Measurements from ENCODE around the gene GLDC.
"Not testable (repeated sequence)": the region's sequence is repeated elsewhere in the genome, so short reads cannot be mapped to it uniquely, and the experiment has no call there.

GLDC gene

DNA sequence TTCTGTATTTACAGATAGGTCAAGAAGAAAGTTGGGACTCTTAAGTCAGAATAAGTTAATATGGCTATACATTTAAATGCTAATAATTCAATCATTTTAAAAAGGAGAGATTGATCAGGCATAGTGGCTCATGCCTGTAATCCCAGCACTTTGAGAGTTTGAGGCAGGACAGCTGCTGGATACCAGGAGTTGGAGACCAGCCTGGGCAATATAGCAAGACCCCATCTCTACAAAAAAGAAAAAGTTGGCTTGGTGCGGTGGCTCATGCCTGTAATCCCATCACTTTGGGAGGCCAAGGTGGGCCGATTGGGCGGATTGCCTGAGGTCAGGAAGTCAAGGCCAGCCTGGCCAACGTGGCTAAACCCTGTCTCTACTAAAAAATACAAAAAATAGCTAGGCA, 15.0 kb upstream of the GLDC start:
- no peak for DNase-seq

DNA sequence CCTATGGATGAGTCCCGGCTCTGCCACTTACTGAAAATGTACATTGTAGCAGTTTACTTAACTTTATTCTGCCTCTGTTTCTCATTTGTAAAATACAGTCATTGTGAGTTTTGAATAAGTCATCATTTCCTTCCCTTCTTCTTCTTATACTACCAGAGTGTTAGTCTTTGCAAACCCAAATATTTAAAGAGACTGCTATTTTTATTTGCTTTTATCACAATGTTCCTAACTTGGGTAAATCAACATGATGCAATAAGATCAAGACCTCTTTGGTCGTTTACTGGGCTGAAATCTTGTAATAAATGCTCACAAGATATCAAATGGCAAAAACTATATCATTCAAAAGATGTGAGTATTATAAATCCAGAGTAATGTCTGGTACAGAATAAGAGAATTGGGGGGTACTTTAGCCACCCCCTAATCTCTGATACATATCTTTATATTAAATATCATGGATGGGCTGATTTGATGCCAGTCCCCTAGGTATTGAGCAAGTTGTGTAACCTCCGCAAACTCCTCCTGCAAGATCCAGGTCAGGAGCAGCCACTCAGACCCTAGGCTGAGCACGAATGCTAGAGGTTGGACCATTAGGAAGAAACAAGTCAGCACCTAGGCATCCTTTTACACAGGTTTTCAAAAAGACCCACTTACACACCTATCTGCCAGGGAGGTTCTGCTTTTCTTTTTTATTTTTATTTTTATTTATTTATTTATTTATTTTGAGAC, 13.3 kb upstream of the GLDC start:
- DNase-seq, result no peak

DNA sequence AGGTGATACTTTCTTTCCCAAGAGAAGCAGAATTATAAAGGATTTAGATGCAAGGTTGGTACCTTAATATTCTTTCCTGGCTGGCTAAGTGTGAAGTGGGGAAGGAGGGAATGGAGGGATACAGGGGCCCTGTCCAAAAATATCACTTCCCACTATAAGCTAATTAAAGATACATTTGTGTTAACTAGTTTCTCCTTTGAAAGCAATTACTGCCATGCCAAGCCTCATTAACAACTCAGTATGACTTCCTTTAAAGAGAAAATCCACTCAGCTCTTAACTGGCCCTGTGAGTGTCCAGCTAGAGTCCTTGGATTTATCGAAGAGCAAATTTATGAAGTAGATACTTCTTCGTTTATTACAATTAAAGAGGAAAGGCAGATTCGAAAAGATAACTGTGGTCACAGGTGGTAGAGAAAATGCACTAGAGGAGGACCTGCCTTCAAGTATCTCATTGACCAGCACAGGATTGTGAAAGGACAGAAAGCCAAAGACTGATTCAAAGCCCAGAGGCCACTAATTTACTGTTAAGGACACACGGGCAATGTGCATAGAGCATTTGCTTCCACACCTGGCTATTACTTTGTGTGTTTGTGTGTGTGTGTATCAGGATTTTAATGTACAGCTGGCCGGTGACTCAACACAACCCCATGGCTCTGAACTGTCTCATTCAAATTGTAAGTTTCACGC, 11.2 kb upstream of the GLDC start:
- no peak for DNase-seq

DNA sequence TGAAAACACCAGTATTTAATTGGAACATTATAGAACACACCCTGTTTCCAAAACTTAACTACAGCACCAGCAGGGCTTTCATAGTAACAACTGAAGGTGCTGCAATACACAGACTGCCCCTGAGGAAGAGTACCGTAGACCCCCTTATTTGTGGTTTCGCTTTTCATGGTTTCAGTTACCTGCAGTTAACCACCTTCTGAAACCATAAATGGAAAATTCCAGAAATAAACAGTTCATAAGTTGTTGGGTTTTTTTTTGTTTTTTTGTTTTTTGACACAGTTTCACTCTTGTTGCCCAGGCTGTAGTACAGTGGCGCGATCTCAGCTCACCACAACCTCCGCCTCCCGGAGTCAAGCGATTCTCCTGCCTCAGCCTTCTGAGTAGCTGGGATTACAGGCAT, 9.5 kb upstream of the GLDC start:
- DNase-seq, result no peak

DNA sequence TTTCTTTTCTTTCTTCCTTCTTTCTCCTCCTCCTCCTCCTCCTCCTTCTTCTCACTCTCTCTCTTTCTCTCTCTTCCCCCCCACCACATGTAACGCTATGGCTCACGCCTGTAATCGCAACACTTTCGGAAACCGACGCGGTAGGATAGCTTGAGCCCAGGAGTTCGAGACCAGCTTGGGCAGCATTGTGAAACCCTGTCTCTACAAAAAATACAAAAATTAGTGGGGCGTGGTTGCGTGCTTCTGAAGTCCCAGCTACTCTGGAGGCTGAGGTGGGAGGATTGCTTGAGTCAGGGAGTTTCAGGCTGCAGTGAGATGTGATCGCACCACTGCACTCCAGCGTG, 736 bp upstream of the GLDC start:
- no peak for DNase-seq

DNA sequence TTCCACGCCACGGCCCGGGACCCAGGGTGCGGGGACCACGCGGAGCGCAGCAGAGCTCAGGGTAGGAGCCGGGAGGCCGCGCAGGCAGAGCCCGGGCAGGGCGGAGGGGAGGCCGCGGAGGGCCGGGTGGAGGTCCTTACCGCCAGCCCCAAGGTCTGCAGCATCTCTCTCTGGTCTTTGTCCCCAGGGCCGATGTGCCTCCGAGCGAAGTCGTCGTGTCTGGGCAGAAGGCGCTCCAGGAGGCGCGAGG, 499 bp downstream of the GLDC start:
- DNase-seq, result not testable (repeated sequence)

DNA sequence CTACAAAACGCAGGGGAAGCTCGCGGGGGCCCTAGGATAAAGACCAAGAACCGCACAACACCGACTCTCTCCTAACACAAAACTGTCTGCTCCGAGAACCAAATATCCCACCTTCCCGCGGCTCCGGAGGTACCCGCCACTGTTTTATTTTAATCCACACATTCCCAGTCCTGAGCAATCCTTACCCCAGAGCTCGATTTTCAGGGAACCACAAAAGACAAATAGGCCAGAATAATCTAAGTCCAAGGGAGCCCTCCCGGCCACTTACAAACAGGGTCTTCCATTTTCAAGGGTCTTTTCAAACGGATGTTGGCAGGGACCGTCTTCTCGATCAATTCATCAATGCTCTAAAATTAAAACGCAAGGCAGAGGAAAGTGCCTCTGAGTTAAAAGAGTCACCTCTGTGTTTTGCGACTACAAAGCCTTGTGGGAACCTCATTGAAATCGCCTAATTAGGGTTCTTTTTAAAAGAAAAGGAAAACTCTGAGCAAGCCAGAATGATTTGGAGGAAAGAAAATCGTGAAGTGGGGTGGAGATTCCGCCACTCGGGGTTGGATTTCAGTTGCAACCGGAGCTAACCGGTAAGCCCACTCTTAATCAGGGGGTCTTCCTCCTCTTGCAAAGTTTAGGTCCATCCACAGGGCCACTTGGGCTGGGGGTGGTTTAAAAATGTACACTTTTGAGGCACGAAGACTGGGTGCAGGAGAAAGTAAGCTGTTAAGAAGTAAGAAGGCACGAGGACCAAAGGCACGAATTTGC, 1.0 kb downstream of the GLDC start:
- DNase-seq, result no peak

DNA sequence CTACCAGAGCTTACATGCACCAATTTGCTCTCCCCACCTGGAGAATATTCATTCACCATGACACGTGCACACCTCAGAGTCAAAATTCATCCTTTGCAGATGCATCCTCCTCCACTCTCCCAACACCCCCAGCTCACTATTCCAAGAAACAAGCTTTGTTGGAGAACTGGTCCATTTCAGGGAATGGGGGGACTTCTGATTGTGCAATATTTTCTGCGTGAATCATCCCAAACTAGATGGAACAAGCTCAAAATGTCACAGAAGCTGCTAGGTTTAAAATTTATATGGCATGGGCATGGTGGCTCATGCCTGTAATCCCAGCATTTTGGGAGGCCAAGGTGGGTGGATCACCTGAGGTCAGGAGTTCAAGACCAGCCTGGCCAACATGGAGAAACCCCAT, 3.6 kb downstream of the GLDC start:
- no peak for DNase-seq

DNA sequence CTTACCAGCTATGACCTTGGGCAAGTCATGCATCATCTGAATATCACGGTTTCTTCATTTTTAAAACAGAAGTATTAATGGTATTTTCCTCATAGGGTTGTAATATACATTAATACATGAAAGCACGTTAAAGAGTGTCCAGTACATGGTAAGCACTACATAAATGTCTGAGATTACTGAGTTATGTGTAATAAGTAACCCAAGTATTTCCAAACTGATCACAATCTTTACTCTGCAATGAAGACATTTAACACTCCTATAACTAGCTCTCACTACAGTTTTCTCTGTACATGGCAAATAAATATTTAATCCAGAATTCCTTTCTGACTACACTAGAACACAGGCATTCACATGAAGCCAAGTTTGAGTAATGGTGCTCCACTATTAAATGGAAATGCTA, 4.0 kb downstream of the GLDC start:
- DNase-seq, result no peak

DNA sequence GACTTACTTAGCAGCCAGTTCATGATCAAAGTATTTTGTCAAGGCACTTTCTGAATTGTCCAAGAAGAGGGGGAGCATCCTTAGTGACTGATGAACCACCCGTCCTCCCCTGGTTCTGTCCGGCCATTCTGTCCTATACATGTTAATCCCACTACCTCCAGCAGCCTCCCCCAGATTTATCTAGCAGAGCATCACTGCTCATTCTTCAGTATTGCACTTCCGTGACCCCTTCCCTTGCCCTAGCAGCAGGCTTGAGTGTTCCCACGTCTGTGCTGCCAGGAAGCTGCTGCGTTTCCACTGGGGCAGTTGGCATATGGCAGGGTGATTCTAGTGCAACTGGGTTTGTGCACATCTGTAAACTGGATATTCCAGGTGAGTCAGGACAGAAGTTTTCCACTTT, 4.5 kb downstream of the GLDC start:
- DNase-seq, result no peak

DNA sequence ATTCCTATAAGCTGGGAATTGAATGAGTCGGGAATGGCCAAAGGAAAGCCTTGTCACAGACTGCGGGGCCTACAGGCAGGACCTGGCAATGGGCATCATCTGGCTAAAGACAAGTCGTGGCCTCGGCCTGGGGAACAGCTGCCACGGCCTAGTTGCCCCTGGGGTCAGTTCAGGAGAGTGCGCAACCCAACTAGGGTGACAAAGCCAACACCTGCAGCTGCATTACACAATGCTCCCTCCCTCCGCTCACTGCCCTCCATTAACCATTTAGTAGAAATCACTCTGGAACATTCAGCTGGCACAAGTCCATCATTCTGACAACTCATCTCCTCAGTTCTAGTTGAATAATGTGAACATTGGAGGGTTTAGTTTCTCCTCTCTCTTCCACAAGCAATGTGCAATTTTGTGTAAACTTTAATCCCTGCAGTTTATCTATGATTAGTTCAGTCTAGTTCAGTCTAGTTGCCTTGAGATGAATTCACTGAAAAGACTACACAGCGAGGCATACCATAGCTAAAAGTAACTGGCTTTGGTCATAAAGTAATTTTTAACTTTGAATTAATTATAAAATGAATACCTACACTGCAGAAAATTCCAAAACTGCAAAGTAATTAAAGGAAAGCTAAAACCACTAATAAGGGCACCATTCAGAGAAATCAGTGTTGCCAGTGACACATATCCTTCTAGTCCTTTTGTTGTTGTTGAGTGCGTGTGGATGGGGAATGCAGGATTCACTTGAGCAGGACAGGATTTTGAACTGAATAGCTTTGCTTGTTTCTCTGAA, 5.1 kb downstream of the GLDC start:
- DNase-seq, result no peak

DNA sequence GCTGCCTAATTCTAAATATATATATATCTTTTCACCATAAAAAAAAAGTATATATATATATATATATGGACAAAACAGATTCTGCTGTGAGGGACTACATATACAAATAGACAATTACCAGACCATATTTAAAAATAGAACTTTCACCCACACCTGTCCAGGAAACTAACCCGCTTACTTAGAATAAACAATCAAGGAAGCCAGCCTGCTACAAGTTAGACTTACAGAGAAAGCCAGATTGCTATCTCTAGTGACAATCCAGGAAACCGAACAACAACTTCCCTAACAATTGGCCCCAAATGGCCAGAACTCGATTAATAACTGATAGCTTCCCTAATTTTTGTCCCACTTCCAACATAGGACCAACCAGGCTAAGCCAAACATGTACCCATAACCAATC, 5.9 kb downstream of the GLDC start:
- no peak for DNase-seq

DNA sequence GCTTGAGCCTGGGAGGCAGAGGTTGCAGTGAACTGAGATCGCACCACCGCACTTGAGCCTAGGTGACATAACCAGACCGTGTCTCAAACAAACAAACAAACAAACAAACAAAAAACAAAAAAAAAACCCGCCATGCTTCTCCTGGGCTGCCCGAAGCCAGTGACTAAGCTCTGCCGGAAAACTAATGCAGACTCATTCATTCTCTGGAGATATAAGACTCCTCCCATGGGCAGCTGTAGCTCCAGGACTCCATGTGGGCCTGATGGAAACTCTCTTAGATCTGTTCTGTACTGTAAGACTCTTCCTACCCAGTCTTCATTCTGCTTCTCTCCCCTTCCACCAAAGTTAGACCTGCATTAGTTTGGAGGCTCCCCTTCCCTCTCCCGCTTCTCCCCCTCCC, 11.1 kb downstream of the GLDC start:
- no peak for DNase-seq

DNA sequence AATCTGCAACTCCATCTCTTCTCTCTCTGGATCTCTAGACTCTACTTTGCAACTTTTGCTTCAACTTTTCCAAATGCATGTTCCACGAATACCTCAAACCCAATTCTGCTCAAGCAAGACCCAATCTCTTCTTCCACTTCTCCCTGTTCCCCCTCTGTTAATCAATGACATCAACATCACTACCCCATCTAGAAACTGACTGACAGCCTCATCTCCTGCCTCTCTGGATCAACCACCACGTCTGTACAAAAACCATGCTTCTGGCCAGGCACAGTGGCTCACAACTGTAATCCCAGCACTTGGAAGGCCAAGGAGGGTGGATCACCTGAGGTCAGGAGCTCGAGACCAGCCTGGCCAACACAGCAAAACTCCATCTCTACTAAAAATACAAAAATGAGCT, 12.2 kb downstream of the GLDC start:
- DNase-seq, result no peak

DNA sequence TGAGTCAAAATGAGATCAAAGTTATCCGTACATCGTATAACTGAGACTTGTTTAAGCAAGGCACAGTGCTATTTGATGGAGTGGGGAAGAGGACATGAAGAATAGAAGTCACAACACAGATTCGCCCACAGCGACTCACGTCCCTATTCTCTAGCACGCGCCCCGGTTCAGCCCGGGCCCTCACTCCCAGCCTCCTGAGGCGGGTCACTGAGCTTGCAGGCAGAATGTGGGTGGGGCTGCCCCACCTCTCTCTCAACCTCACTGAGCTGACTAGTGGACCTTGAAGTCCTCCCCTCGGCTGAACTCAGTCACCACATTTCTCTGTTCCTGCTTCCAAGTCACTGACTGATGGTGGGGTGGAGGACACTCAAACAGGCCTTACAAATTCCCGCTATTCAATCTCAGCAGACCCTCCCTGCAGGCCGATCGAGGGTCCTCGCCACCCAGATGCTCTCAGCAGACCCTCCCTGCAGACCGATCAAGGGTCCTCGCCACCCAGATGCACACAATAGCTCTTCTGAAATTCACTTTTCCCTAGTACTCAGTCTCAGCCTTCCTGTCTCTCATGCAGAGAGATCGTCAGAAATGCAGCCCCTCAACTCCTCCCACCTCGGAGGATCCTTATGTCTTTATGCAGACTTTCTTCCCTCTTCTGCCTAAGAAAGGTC, 12.9 kb downstream of the GLDC start:
- no peak for DNase-seq

DNA sequence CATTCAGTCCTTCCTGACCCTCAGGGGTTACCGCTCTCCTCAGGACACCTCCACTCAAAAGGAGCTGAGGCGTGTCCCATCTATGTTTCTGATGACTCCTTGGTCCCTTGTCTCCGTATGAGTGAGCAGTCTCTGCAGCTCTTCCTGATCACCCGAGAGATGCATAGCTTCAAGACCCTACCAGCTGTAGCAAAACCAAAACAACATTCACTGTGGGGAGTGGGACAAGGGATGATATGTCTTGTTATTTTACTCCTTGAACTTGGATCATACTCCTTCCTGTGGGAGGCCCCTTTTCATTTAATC, 14.4 kb downstream of the GLDC start:
- DNase-seq, result no peak

DNA sequence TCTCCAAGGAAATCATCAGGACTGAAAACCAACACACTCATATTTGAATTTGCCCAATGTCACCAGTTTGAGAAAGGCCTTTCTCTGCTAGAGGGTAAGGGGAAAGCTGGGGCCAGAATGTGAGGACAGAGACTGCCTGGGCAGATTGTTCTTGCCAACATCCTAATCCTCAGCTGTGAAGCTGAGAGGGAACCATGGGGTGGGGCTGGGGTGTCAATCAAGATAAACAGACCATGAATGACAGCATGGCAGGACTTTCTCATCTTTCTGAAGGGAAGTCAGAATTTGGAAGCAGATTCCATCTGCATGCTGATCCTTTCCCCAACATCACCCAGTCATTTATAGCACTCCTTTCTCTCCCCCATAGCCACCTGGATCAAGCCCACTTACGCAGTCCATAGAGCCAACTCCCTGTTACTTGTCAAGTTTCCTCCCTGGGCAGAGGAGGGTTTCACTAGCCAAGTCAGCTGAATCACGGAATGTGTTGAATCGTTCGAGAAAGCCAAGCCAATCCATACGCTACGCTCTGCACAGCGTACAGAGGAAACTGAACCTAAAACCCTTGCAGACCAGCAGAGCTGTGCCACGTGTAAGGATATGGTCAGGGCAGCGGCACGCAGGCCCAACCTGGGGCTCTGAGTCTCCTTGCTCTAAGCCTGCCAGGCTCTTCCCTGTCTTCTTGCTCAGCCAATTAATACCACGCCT, 14.9 kb downstream of the GLDC start:
- DNase-seq, result no peak

DNA sequence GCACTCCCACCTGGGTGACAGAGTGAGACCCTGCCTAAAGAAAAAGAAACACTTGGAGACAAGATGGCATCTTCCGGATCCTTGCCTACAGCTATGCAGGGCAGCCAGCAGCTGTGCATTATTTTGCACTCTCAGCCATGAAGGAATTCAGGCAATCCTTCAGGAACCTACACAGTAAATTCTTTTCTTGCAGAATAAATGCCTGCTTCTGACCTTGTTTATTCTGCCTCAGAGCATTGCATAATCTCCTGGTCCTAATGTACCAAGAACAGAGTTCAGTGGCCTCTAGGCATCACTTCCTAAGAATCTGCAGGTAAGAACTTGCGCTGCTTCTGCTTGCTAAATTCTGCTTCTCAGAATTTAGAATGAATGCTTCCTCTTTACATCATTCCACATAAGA, 16.8 kb downstream of the GLDC start:
- DNase-seq, result no peak

DNA sequence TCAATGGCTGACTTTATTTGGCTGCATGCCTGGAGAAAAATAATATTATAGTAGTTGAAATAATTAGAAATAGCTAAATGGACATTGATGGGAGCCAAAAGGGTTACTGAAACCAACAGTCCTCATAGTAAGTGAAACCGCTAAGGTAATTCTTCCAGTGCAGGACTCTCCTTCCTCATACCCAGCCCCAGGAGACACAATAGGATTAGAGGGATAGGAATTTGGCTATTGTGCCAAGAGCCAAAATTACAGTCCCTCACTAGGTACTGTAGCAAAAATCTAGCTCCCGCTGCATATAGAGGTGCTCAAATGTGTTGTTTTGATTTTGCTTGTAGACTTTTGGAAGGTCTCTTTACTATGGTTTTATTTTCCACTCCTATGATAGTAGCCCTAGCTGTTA, 20.2 kb downstream of the GLDC start:
- DNase-seq, result no peak

DNA sequence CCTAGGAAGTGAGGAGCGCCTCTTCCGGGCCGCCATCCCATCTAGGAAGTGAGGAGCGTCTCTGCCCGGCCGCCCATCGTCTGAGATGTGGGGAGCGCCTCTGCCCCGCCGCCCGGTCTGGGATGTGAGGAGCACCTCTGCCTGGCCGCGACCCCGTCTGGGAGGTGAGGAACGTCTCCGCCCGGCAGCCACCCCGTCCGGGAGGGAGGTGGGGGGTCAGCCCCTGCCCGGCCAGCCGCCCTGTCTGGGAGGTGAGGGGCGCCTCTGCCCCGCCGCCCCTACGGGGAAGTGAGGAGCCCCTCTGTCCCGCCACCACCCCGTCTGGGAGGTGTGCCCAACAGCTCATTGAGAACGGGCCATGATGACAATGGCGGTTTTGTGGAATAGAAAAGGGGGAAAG, 22.7 kb downstream of the GLDC start:
- DNase-seq, result not testable (repeated sequence)

DNA sequence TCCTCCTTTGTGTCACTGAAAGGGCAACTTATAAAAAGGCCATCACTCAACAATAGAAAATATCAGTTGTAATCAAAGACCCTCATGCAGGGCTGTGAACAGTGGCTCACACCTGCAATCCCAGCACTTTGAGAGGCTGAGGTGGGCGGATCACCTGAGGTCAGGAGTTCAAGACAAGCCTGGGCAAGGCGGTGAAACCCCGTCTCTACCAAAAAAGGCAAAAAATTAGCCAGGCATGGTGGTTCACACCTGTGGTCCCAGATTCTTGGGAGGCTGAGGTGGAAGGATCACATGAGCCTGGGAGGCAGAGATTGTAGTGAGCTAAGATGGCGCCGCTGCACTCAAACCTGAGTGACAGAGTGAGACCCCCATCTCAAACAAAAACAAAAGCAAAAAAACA, 24.7 kb downstream of the GLDC start:
- DNase-seq, result no peak

DNA sequence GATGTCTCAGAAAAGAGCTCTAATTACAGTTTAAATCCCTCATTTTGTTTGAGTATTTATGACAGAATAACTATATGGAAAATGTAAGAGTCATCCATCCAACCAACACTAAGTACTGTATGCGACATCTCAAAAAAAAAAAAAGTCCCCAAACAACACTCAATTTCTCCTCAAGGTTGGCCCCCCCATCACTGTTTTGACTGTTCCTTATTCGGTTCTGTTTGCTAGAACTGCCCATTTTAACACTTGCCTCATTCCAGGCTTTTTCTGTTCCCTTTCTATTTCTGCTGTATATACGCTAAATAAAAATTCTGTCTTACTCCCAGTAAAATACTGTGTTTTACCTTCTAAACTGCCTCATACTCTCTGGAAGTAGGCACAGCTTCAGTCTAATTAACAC, 25.2 kb downstream of the GLDC start:
- no peak for DNase-seq

DNA sequence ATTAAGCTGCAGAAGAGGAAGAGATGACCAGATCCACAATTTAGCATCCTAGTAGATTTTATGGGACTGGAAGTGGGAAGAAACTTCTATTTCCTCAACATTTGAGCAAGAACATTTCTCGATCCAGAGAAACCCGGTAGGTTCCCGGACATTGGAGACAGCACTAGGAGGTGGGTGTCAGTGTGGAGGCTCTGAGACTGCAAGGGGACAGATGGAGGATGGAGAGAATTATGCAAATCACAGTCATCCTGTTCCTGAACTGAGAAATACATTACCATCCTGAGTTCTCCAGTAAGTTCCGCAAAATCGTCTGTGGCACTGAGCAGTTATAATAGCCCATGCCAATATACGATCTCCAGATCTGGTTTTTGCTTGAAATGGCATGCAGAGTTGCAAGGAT, 25.6 kb downstream of the GLDC start:
- DNase-seq, result no peak
